Measurements from ENCODE around the gene TXN.
"Not testable (repeated sequence)": the region's sequence is repeated elsewhere in the genome, so short reads cannot be mapped to it uniquely, and the experiment has no call there.

TXN gene

GRCh38 chr9:110257097-110257841 is 962 bp upstream of the TXN start:
- no peak for DNase-seq (ENCODE audit: low spot score)

DNA sequence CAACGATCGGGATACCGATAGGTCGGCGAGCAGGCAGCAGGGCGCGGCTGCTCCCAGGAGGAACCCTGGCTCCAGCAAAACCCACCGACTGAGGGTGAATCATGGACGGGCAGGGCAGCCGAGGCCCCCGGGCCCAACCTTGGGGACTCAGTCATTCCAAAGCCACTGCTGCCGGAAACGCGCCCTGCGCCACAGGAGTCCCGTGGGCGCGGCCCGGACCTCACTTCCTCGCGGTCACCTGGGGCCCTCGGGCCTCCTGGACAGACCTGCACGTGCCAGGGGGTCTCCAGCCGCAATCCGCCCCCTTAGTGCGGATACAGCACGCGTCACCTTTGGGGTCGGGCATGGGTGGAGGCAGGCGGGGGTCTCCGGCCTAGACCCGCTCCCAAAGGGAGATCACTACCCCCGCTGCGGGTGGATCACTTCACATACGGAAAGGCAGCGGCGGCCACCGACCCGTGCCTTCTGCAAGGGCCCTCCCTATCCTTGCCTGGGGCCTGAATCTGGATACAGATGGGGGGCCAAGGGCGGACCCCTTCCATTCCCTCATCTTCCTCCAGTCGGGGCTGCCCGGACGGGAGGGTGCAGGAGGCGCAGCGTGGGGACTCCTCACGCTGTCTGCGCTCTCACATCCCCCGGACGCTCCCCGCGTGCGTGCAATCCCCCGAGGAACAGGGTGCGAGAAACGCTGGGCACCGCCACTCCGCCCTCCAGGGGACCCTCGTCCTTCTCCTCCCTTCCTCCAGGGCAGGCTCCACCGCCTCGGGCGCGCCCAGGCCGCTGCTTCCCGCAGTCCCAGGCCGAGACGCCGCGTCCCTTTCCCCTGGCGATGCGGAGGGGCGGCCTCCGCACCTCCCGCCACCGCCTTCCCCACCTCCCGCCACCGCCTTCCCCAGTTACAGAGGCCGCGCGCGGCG is 586 bp downstream of the TXN start:
- peak; percentile 45 for DNase-seq (ENCODE audit: low spot score)

- DNase-seq (ENCODE audit: low spot score), result no peak
Observed at GRCh38 chr9:110255034-110255462, 1.3 kb downstream of the TXN start.

DNA sequence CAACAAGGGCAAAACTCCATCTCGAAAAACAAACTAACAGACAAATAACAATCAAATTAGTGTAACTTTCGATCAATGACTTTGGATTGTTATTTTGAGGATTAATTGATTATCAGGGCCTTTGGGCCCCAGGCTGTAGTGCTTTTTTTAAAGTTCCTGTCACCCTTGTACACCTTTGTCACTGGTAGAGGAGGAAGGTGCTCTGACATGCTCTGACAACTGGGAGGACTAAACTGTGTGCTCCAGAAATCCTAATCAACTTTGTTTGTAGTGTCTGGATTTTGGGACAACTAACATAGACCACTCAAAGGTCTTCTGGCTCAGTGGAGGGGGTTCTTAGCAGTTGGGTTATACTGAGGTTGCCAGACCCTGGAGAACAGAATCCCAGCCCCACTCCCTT is 1.8 kb downstream of the TXN start:
- DNase-seq (ENCODE audit: low spot score), result no peak

GRCh38 chr9:110252509-110253139 is 3.7 kb downstream of the TXN start:
- DNase-seq (ENCODE audit: low spot score), result no peak

GRCh38 chr9:110251770-110252169 is 4.5 kb downstream of the TXN start:
- not testable (repeated sequence) for DNase-seq (ENCODE audit: low spot score)

- no peak for DNase-seq (ENCODE audit: low spot score)
Observed at GRCh38 chr9:110251212-110251611, 5.1 kb downstream of the TXN start.

DNA sequence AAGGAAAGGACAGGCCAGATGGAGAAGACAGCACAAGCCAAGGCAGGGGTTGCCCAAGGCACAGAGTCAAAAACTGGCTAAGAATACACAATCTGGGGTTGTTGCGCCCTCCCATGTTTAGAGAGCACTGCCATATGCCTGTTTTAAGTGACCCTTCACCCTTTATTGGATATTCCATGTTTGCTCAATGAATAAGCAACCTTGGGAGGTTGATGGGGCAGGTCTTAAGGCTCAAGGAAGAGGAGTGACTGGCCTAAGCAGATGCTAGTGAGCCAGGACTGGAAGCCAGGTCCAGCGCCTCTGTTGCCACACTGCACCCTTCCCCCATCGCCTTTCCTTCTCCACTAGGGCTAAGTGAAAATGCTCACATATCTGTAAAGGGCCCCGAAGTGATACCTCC is 6.7 kb downstream of the TXN start:
- DNase-seq (ENCODE audit: low spot score), result no peak

DNA sequence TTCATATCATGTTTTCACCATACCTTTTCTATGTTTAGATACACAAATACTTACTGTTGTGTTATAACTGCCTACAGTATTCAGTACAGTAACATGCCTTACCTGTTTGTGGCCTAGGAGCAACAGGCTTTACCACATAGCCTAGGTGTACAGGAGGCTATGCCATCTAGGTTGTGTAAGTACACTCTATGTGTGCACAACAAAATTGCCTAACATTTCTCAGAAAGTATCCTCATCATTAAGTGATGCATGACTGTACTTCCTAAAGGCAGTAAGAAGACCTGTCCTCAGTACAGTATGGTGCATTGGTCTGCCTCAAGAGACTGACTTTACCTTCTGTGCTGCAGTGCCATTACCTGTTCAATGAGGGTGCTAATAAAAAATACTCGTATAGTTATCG is 7.9 kb downstream of the TXN start:
- no peak for DNase-seq (ENCODE audit: low spot score)

DNA sequence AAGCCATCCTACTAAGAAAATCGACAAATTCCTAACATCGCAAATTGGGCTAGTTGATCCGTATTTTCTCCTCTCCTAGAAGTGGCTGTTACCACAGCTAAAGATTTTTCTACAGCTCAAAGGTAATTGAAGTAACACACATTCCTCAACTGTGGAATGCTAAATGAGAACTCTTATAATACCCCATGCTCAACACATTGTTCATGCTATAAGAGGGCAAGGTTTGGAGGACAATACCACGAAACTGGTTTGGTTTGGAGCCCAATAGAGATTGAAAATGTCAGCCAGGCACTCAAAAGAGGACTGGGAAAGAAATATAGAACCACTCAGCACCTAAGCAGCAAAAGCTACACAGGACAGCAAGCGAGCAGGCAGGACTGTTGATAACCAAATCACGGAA is 10.1 kb downstream of the TXN start:
- no peak for DNase-seq (ENCODE audit: low spot score)

DNA sequence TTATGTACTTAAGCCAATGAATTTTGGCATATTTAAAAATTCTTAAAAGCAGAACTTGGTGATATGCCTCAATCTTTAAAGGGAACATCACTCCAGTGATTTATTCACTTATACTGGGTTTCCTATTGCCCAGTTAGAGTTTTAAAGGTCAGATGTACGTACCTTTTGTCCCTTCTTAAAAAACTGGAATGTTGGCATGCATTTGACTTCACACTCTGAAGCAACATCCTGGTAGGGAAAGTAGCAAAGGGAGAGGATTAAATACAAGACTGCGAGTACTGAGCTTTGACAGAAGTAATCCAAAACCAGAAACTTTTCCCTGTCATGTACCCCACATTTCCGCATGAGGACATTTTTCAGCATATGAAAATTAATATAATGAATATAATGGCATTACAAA is 11.7 kb downstream of the TXN start:
- no peak for DNase-seq (ENCODE audit: low spot score)

- DNase-seq (ENCODE audit: low spot score), result no peak
Observed at GRCh38 chr9:110241858-110242321, 14.4 kb downstream of the TXN start.

- no peak for DNase-seq (ENCODE audit: low spot score)
Observed at GRCh38 chr9:110241260-110241857, 14.9 kb downstream of the TXN start.

DNA sequence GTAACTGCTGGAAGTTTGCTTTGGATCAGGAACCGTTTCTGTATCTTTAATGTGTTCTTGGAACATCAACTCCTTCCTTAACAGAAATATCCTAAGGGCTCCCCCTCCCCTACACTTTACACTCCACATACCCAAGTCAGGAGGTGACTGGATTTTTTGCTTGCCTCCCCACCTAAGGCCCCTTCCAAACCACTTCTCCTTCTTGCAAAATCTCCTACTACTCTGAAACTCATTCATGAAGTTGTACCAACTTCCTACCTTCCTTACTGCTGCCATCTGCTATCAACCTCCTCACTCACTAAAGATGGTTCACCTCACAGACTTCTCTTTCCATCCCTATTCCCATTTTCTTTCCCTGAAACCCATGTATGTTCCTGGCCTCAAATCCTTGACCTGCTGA is 16.1 kb downstream of the TXN start:
- no peak for DNase-seq (ENCODE audit: low spot score)

- DNase-seq (ENCODE audit: low spot score), result no peak
Observed at GRCh38 chr9:110228321-110228720, 28.0 kb downstream of the TXN start.

DNA sequence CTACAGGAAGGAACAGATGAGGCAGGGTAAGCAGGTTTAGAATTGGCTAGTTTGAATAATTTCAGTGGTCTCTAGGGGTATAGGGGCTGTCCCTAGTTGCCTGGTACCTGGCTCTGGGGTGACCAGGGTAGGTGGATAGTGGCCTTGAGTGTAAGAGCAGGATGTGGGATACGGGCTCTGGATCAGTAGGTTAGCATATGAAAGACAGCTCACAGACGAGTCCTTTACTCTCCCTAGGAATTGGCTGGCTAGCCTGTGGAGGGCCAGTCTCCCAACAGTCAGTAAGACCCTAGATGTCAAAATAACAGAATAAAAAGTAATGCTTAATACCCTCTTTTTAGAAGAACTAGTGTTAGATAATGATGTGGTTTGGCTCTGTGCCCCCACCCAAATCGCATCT is 31.7 kb downstream of the TXN start:
- no peak for DNase-seq (ENCODE audit: low spot score)

- DNase-seq (ENCODE audit: low spot score), result no peak
Observed at GRCh38 chr9:110220809-110221208, 35.5 kb downstream of the TXN start.

- peak; percentile 28 for DNase-seq (ENCODE audit: low spot score)
Observed at GRCh38 chr9:110217656-110218099, 38.6 kb downstream of the TXN start.

GRCh38 chr9:110214586-110215355 is 41.5 kb downstream of the TXN start:
- DNase-seq (ENCODE audit: low spot score), result no peak

DNA sequence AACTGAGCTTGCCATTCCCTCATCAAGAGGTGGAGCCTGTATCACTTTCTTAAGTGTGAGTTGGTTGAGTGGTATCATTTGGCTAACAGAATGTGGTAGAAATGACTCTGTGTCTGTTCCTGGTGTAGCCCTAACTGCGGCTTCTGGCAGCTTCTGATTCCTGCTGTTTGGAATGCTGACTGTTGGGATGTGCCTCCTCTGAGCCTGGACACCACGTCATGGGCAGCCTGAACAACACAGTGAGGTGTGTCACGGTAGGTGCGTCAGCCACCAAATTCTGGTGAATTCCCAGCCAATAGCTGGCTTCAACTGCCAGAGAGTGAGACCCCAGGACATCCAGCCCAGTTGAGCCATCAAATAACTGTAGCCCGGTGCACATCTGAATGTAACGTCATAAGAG is 42.2 kb downstream of the TXN start:
- DNase-seq (ENCODE audit: low spot score), result peak; percentile 33

GRCh38 chr9:110213413-110214044 is 42.8 kb downstream of the TXN start:
- no peak for DNase-seq (ENCODE audit: low spot score)

Data from AG08396 (cell line).